T-helper 1 cell treated with Interleukin-12 subunit alpha and Interleukin-12 subunit beta and Interleukin-4 antibody, amounts not matched to agents 30 μg/mL and 1 μg/mL, for 36 hours (primary cell): ENCODE measurements around the gene ZNF669.

Source experiments
- H3K27ac Mint-ChIP-seq: one replicate; pipeline ENCODE4 v1.8.0; 2021; ENCODE audit warnings: mild to moderate bottlenecking, mixed read lengths
- H3K27me3 Mint-ChIP-seq: one replicate; pipeline ENCODE4 v1.8.0; 2021; ENCODE audit warnings: low read depth, mixed read lengths
- H3K36me3 Mint-ChIP-seq: one replicate; pipeline ENCODE4 v1.8.0; 2021; ENCODE audit warnings: low read depth, mixed read lengths
- H3K4me1 Mint-ChIP-seq: one replicate; pipeline ENCODE4 v1.8.0; 2021; ENCODE audit warnings: low read depth, mixed read lengths
- H3K4me3 Mint-ChIP-seq: one replicate; pipeline ENCODE4 v1.8.0; 2021; ENCODE audit warnings: mild to moderate bottlenecking, moderate library complexity, mixed read lengths
- H3K9me3 Mint-ChIP-seq: one replicate; pipeline ENCODE4 v1.8.0; 2021; ENCODE audit warnings: mixed read lengths

Gene ZNF669

GRCh38 chr1:247064304-247064703 is 39.9 kb downstream of the ZNF669 start:
- Mint-ChIP-seq H3K9me3 (peaks cover 66% of the 10 kb centered on the region), H3K36me3 (peaks cover 3% of the 10 kb centered on the region), H3K4me1 (no peaks in the 10 kb centered on the region), H3K4me3 (no peak overlapping the region), H3K27ac (no peak overlapping the region), H3K27me3 (no peaks in the 10 kb centered on the region)

- no peak overlapping the region for H3K4me3 Mint-ChIP-seq
- H3K9me3 Mint-ChIP-seq = peaks cover 71% of the 10 kb centered on the region
- H3K27ac Mint-ChIP-seq = no peak overlapping the region
- H3K36me3 Mint-ChIP-seq = peaks cover 11% of the 10 kb centered on the region
- no peaks in the 10 kb centered on the region for H3K4me1 Mint-ChIP-seq
- H3K27me3 Mint-ChIP-seq = no peaks in the 10 kb centered on the region
Observed at GRCh38 chr1:247060771-247061170, 43.4 kb downstream of the ZNF669 start.

- Mint-ChIP-seq H3K9me3 (peaks cover 74% of the 10 kb centered on the region), H3K27me3 (no peaks in the 10 kb centered on the region), H3K4me1 (no peaks in the 10 kb centered on the region), H3K36me3 (peaks cover 16% of the 10 kb centered on the region), H3K27ac (no peak overlapping the region), H3K4me3 (no peak overlapping the region)
Observed at GRCh38 chr1:247056071-247056470, 48.1 kb downstream of the ZNF669 start.

- peaks cover 73% of the 10 kb centered on the region for H3K9me3 Mint-ChIP-seq
Observed at GRCh38 chr1:247054992-247055415, 49.2 kb downstream of the ZNF669 start.

More at GRCh38 chr1:247054992-247055415, 49.2 kb downstream of the ZNF669 start:
- H3K36me3 Mint-ChIP-seq = peaks cover 16% of the 10 kb centered on the region
- H3K27ac Mint-ChIP-seq = no peak overlapping the region
- H3K4me1 Mint-ChIP-seq = no peaks in the 10 kb centered on the region
- no peak overlapping the region for H3K4me3 Mint-ChIP-seq
- H3K27me3 Mint-ChIP-seq = no peaks in the 10 kb centered on the region
